HepG2 (cell line): Measurements from ENCODE around the gene NMT2. TPM values are rescaled to one million over a fixed set of nuclear protein-coding genes. Genes with fewer than 3 reads are reported as not detected.
A peak's percentile ranks its signal among the peaks of the same experiment; 100 is the strongest.

Experiments
- BRF2 ChIP-seq: sonication (generic); formaldehyde crosslinking; IDR thresholded peaks from 2 replicates; pipeline ENCODE4 v1.8.1; 2022; ENCODE audit warnings: mild to moderate bottlenecking, missing genetic modification reagents
- FOXC1 ChIP-seq: sonication (generic); formaldehyde crosslinking; IDR thresholded peaks from 2 replicates; pipeline ENCODE4 v1.8.0; 2022; ENCODE audit warnings: mild to moderate bottlenecking, missing genetic modification reagents, borderline replicate concordance
- HDAC6 ChIP-seq: fragments of 200-600 bp; sonication (generic); IDR thresholded peaks from 2 replicates; pipeline ENCODE4 v1.7.0; 2017; ENCODE audit warnings: mild to moderate bottlenecking, antibody characterized with exemption, low read length, low read depth
- HNF4G ChIP-seq, 2 experiments: sonication (generic) in 1 of 2; formaldehyde crosslinking in 1 of 2; IDR thresholded peaks; 2 replicates each; pipeline versions ENCODE4 v1.4.0 to v1.6.1; 2011 to 2020; ENCODE audit warnings: borderline replicate concordance in 2 of 2, low read depth in 2 of 2, mild to moderate bottlenecking in 2 of 2, low read length in 1 of 2, missing genetic modification reagents in 1 of 2, moderate library complexity in 1 of 2
- HOXA9 ChIP-seq: sonication (generic); formaldehyde crosslinking; IDR thresholded peaks from 2 replicates; pipeline ENCODE4 v1.8.1; 2022; ENCODE audit warnings: missing genetic modification reagents, mild to moderate bottlenecking, moderate library complexity, borderline replicate concordance
- NR2C2 ChIP-seq: sonication (generic); formaldehyde crosslinking; IDR thresholded peaks from 2 replicates; pipeline ENCODE4 v1.4.0; 2020; ENCODE audit warnings: missing genetic modification reagents, mild to moderate bottlenecking, moderate library complexity, borderline replicate concordance
- ONECUT2 ChIP-seq: sonication (generic); formaldehyde crosslinking; IDR thresholded peaks from 2 replicates; pipeline ENCODE4 v1.4.0; 2020; ENCODE audit warnings: missing genetic modification reagents
- PAF1 ChIP-seq: IDR thresholded peaks from 2 replicates; pipeline ENCODE4 v1.6.1; 2016; ENCODE audit warnings: missing genetic modification reagents, missing compliant biosample characterization
- PAWR ChIP-seq: sonication (generic); formaldehyde crosslinking; IDR thresholded peaks from 2 replicates; pipeline ENCODE4 v1.4.0; 2020; ENCODE audit warnings: missing genetic modification reagents, mild to moderate bottlenecking, borderline replicate concordance
- PCBP2 ChIP-seq: fragments of 200-400 bp; formaldehyde crosslinking; optimal IDR thresholded peaks from 2 replicates; pipeline ENCODE3; 2018; ENCODE audit warnings: low read length, low read depth; ENCODE audit not compliant: poor library complexity, severe bottlenecking
- POLR2AphosphoS5 ChIP-seq: IDR thresholded peaks from 2 replicates; pipeline ENCODE4 v1.6.1; 2012; ENCODE audit warnings: low read depth, low read length
- SRSF1 ChIP-seq: fragments of 200-400 bp; formaldehyde crosslinking; optimal IDR thresholded peaks from 2 replicates; pipeline ENCODE3; 2017; ENCODE audit warnings: mild to moderate bottlenecking, low read depth, low read length, moderate library complexity
- TERF1 ChIP-seq: sonication (generic); formaldehyde crosslinking; IDR thresholded peaks from 2 replicates; pipeline ENCODE4 v1.8.0; 2022; ENCODE audit warnings: mild to moderate bottlenecking, missing genetic modification reagents, moderate library complexity
- ZFP62 ChIP-seq: sonication (generic); formaldehyde crosslinking; IDR thresholded peaks from 2 replicates; pipeline ENCODE4 v1.4.0; 2020; ENCODE audit warnings: missing genetic modification reagents
- ZNF160 ChIP-seq: sonication (generic); formaldehyde crosslinking; IDR thresholded peaks from 2 replicates; pipeline ENCODE4 v1.8.0; 2022; ENCODE audit warnings: mild to moderate bottlenecking, inconsistent platforms, missing genetic modification reagents
- ZNF251 ChIP-seq: sonication (generic); formaldehyde crosslinking; IDR thresholded peaks from 2 replicates; pipeline ENCODE4 v1.9.0; 2021; ENCODE audit warnings: mild to moderate bottlenecking, missing genetic modification reagents
- ZNF605 ChIP-seq: sonication (generic); formaldehyde crosslinking; IDR thresholded peaks from 2 replicates; pipeline ENCODE4 v1.8.0; 2022; ENCODE audit warnings: mild to moderate bottlenecking, missing genetic modification reagents
- ZNF609 ChIP-seq: sonication (generic); formaldehyde crosslinking; IDR thresholded peaks from 2 replicates; pipeline ENCODE4 v1.4.0; 2020; ENCODE audit warnings: mild to moderate bottlenecking, missing genetic modification reagents, borderline replicate concordance
- ZNF660 ChIP-seq: sonication (generic); formaldehyde crosslinking; IDR thresholded peaks from 2 replicates; pipeline ENCODE4 v1.5.1; 2020; ENCODE audit warnings: mild to moderate bottlenecking, low read depth, missing genetic modification reagents, borderline replicate concordance
- polyA plus RNA-seq, 8 experiments: library from polyadenylated mRNA; depleted of rRNA in 3 of 8; stranded (reverse) in 7 of 8; unstranded in 1 of 8; fragments of >200 nt; fragmentation: Illumina TruSeq in 4 of 8; extraction: Trizol in 4 of 8; gene quantifications; 2 replicates each; pipeline versions ENCODE4 v1.2.1 to v1.2.3, GENCODE V29; 2011 to 2016; ENCODE audit warnings: low read depth in 4 of 8, missing spikeins in 1 of 8, mixed read lengths in 1 of 8; ENCODE audit not compliant: insufficient read depth in 1 of 8
- total RNA-seq, 5 experiments: library from RNA; depleted of rRNA; stranded (reverse); fragments of >200 nt; fragmentation: Illumina TruSeq; extraction: Trizol; gene quantifications; 2 replicates each; pipeline ENCODE4 v1.2.3, GENCODE V29; 2016; ENCODE audit warnings: low read depth in 1 of 5
- TF ChIP-seq, protein P1 (sequence below): sonication (generic); formaldehyde crosslinking; IDR thresholded peaks from 2 replicates; pipeline ENCODE4 v1.4.0; 2020; ENCODE audit warnings: missing genetic modification reagents
- TF ChIP-seq, protein P2 (sequence below): IDR thresholded peaks from 2 replicates; pipeline ENCODE4 v1.6.1; 2016; ENCODE audit warnings: mild to moderate bottlenecking

NMT2 gene
- total and polyA plus RNA-seq, 2 of the 13 experiments (the other 11 are each of a cell fraction or from before 2014, with no cell fraction given): 10.1 to 23.8 TPM

DNA sequence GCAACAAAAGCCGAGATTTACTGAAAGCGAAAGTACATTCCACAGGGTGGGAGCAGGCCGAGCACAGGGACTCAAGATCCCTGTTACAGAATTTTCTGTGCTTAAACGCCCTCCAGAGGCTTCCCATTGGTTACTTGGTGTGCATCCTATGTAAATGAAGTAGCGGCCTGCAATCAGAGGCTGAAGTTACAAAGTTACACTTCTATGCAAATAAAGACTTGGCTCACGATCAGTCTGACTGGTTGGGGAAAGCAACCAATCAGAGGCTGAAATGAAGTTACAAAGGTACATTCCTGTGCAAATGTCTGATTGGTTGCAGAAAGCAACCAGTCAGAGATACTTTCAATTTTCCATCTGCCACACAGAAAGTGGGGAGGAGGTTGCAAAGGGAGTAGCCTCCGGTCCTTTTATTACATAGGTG, 84.0 kb downstream of the NMT2 start (continued):
- TF ChIP-seq SRSF1: no peak
- no peak for TF ChIP-seq HOXA9 (CRISPR knock-in tag)
- TF ChIP-seq HNF4G (IDR thresholded peaks at IDR 0.05; ENCODE audit: borderline replicate concordance, low read depth, low read length): no peak
- TF ChIP-seq HNF4G (CRISPR knock-in tag; IDR thresholded peaks at IDR 0.05; ENCODE audit: borderline replicate concordance, low read depth): no peak
- no peak for TF ChIP-seq TERF1 (CRISPR knock-in tag)
- TF ChIP-seq ZNF160 (CRISPR knock-in tag): no peak
- TF ChIP-seq PAWR: no peak
- TF ChIP-seq ONECUT2 (CRISPR knock-in tag): no peak
- no peak for TF ChIP-seq HDAC6
- TF ChIP-seq, protein P1, sequence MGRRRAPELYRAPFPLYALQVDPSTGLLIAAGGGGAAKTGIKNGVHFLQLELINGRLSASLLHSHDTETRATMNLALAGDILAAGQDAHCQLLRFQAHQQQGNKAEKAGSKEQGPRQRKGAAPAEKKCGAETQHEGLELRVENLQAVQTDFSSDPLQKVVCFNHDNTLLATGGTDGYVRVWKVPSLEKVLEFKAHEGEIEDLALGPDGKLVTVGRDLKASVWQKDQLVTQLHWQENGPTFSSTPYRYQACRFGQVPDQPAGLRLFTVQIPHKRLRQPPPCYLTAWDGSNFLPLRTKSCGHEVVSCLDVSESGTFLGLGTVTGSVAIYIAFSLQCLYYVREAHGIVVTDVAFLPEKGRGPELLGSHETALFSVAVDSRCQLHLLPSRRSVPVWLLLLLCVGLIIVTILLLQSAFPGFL (CRISPR knock-in tag): no peak
- no peak for TF ChIP-seq ZNF609 (CRISPR knock-in tag)
- TF ChIP-seq PCBP2: no peak
- peak; percentile 61 for TF ChIP-seq POLR2AphosphoS5
- TF ChIP-seq, protein P2, sequence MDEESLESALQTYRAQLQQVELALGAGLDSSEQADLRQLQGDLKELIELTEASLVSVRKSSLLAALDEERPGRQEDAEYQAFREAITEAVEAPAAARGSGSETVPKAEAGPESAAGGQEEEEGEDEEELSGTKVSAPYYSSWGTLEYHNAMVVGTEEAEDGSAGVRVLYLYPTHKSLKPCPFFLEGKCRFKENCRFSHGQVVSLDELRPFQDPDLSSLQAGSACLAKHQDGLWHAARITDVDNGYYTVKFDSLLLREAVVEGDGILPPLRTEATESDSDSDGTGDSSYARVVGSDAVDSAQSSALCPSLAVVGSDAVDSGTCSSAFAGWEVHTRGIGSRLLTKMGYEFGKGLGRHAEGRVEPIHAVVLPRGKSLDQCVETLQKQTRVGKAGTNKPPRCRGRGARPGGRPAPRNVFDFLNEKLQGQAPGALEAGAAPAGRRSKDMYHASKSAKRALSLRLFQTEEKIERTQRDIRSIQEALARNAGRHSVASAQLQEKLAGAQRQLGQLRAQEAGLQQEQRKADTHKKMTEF (CRISPR knock-in tag): no peak
- TF ChIP-seq ZNF660 (CRISPR knock-in tag): no peak
- no peak for TF ChIP-seq PAF1 (CRISPR knock-in tag)
- TF ChIP-seq ZNF605 (CRISPR knock-in tag): 0 out of 2 replicates have a peak, but pooled peaks have one; percentile 53
- TF ChIP-seq BRF2 (CRISPR knock-in tag): no peak
- no peak for TF ChIP-seq FOXC1 (CRISPR knock-in tag)
- TF ChIP-seq NR2C2: no peak
- no peak for TF ChIP-seq ZNF251
- no peak for TF ChIP-seq ZFP62 (CRISPR knock-in tag)
